ENCODE measurements around the gene EFCAB8.

GRCh38 chr20:32872266-32872665 lies 13.5 kb downstream of the EFCAB8 start:
- TF ChIP-seq EGR1 (IDR thresholded peaks at IDR 0.05) (no peak), CEBPB (IDR thresholded peaks at IDR 0.05) (no peak), EP300 (IDR thresholded peaks at IDR 0.05; ENCODE audit: borderline replicate concordance) (no peak), MAX (IDR thresholded peaks at IDR 0.05) (no peak), RAD21 (IDR thresholded peaks at IDR 0.05; ENCODE audit: low read depth) (no peak), TCF12 (IDR thresholded peaks at IDR 0.05; ENCODE audit: low read depth) (no peak), NFIC (IDR thresholded peaks at IDR 0.05) (no peak), TAF1 (IDR thresholded peaks at IDR 0.05; ENCODE audit: low read depth) (no peak), ZBTB7A (IDR thresholded peaks at IDR 0.05; ENCODE audit: low read depth) (no peak)

Data from Ishikawa (cell line).